Fibroblast of villous mesenchyme (primary cell): ENCODE results near the gene RSRC1. TPM values are rescaled to one million over a fixed set of nuclear protein-coding genes. Genes with fewer than 3 reads are reported as not detected.

Source experiments
- DNase-seq: peaks from one replicate; pipeline ENCODE4 v3.0.0-alpha.2; 2010; ENCODE audit warnings: low read depth
- H3K4me3 ChIP-seq: 2 replicates; pipeline ENCODE4 v1.5.1; 2011; ENCODE audit warnings: low read depth, mild to moderate bottlenecking, low read length
- CTCF ChIP-seq: IDR thresholded peaks from 2 replicates; pipeline ENCODE4 v1.5.1; 2012; ENCODE audit warnings: low read depth, mild to moderate bottlenecking, low read length; ENCODE audit not compliant: insufficient read depth
- total RNA-seq: library from RNA; depleted of rRNA; stranded (reverse); fragments of >200 nt; gene quantifications from 2 replicates; pipeline ENCODE4 v1.2.3, GENCODE V29; 2012

Gene RSRC1
- total RNA-seq, 1 donor = 43.6 TPM

- no peak for TF ChIP-seq CTCF
- DNase-seq = no peak
- no peak overlapping the region for H3K4me3 ChIP-seq
Measured at GRCh38 chr3:158134363-158134762, 24.5 kb downstream of the RSRC1 start.

- peak; percentile 31 for DNase-seq
- no peak for TF ChIP-seq CTCF
- H3K4me3 ChIP-seq = no peak overlapping the region
Measured at GRCh38 chr3:158140396-158140795, 30.5 kb downstream of the RSRC1 start.

- H3K4me3 ChIP-seq = no peak overlapping the region
- no peak for TF ChIP-seq CTCF
- DNase-seq = no peak
Measured at GRCh38 chr3:158148218-158148617, 38.3 kb downstream of the RSRC1 start.

- no peak for TF ChIP-seq CTCF
- H3K4me3 ChIP-seq = no peak overlapping the region
- DNase-seq = peak; percentile 10
Measured at GRCh38 chr3:158152186-158152585, 42.3 kb downstream of the RSRC1 start.

- no peak for TF ChIP-seq CTCF
- no peak for DNase-seq
- H3K4me3 ChIP-seq = no peak overlapping the region
Measured at GRCh38 chr3:158158969-158159368, 49.1 kb downstream of the RSRC1 start.

- no peak for DNase-seq
Measured at GRCh38 chr3:158159714-158160113, 49.8 kb downstream of the RSRC1 start.

More at GRCh38 chr3:158159714-158160113, 49.8 kb downstream of the RSRC1 start:
- no peak for TF ChIP-seq CTCF
- H3K4me3 ChIP-seq = no peak overlapping the region
